Activated naive CD8-positive, alpha-beta T cell treated with anti-CD3 and anti-CD28 coated beads, Interleukin-2, amount 50 U/mL, for 24 hours (primary cell): ENCODE data around the gene CBX1.
A peak's percentile ranks its signal among the peaks of the same experiment; 100 is the strongest.

Experiments used
- ATAC-seq: fragments of 150-1000 bp; cut with Tn5 transposase; one replicate; pipeline ENCODE4 v1.10.0; 2021
- DNase-seq: peaks from one replicate; pipeline ENCODE4 v3.0.0; 2021
- H3K27ac Mint-ChIP-seq: one replicate; pipeline ENCODE4 v1.8.0; 2021; ENCODE audit warnings: mild to moderate bottlenecking, mixed read lengths
- H3K27me3 Mint-ChIP-seq: one replicate; pipeline ENCODE4 v1.8.0; 2021; ENCODE audit warnings: mixed read lengths
- H3K36me3 Mint-ChIP-seq: one replicate; pipeline ENCODE4 v1.8.0; 2021; ENCODE audit warnings: low read depth, mixed read lengths
- H3K4me1 Mint-ChIP-seq: one replicate; pipeline ENCODE4 v1.8.0; 2021; ENCODE audit warnings: mixed read lengths
- H3K4me3 Mint-ChIP-seq: one replicate; pipeline ENCODE4 v1.8.0; 2021; ENCODE audit warnings: mild to moderate bottlenecking, moderate library complexity, mixed read lengths
- H3K9me3 Mint-ChIP-seq: one replicate; pipeline ENCODE4 v1.8.0; 2021; ENCODE audit warnings: mixed read lengths

The CBX1 gene

DNA sequence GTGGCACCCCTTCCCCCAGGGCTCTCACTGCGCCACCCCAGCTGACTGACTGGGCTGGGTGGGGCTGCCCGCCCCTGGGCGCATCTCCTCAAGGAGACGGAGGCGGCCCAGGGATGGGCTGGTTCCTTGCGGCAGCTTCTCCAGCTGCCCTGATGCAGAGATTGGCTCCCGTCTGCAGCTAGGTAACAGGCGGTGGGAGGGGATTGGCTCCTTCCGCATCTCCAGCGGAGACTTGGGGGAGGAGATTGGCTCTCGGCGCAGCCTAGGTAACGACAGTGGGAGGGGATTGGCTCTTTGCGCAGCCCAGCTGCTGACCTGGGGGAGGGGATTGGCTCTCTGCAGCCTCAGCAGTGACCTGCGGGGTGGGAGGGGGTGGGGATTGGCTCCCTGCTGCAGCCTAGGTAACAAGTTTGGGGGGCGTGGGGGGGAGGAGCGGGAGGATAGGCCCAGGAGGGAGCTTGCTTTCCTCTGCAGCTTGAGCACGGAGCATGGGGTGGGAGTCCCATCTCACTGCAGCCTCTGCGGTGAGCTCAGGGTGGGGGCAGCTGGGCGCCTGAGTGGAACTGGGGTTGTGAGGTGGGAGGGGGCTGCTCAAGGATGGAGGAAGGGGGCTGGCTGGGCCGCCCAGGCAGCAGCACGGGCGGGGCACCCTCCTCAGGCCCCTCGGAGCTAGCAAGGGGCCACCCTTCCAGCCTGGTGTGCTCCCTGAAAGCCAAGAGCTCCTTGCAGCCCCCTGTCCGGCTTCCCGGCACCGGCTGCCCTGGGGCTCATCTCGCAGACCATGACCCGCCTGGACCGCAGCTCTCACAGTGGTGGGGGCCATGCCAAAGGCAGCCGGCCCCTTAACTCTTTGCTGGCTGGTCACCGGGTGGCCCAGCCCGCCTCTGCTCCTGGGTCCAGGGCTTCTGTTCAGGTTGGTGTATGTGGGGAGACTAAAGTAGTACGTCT lies 46.8 kb downstream of the CBX1 start:
- DNase-seq (no peak), ATAC-seq (no peak)
- H3K4me1 Mint-ChIP-seq, result peaks cover 67% of the 10 kb centered on the region
- H3K4me3 Mint-ChIP-seq, result peak overlapping the region; percentile 74
- no peaks in the 10 kb centered on the region for H3K27me3 Mint-ChIP-seq
- H3K27ac Mint-ChIP-seq, result peak overlapping the region; percentile 100
- peaks cover 71% of the 10 kb centered on the region for H3K36me3 Mint-ChIP-seq
- no peaks in the 10 kb centered on the region for H3K9me3 Mint-ChIP-seq

GRCh38 chr17:48053758-48054237 lies 47.5 kb downstream of the CBX1 start:
- no peaks in the 10 kb centered on the region for H3K9me3 Mint-ChIP-seq
- no peaks in the 10 kb centered on the region for H3K27me3 Mint-ChIP-seq
- ATAC-seq, result no peak
- H3K27ac Mint-ChIP-seq, result peak overlapping the region; percentile 74
- no peak overlapping the region for H3K4me3 Mint-ChIP-seq
- no peak for DNase-seq
- peaks cover 69% of the 10 kb centered on the region for H3K36me3 Mint-ChIP-seq
- peaks cover 73% of the 10 kb centered on the region for H3K4me1 Mint-ChIP-seq

GRCh38 chr17:48052956-48053757 lies 48.1 kb downstream of the CBX1 start:
- no peaks in the 10 kb centered on the region for H3K27me3 Mint-ChIP-seq
- peak overlapping the region; percentile 42 for H3K4me3 Mint-ChIP-seq
- H3K36me3 Mint-ChIP-seq, result peaks cover 64% of the 10 kb centered on the region
- peaks cover 75% of the 10 kb centered on the region for H3K4me1 Mint-ChIP-seq
- no peaks in the 10 kb centered on the region for H3K9me3 Mint-ChIP-seq
- H3K27ac Mint-ChIP-seq, result peak overlapping the region; percentile 74
- ATAC-seq (no peak), DNase-seq (no peak)

GRCh38 chr17:48051706-48052486 lies 49.4 kb downstream of the CBX1 start:
- H3K36me3 Mint-ChIP-seq, result peaks cover 55% of the 10 kb centered on the region
- peaks cover 79% of the 10 kb centered on the region for H3K4me1 Mint-ChIP-seq
- ATAC-seq (no peak), DNase-seq (no peak)
- peak overlapping the region; percentile 99 for H3K4me3 Mint-ChIP-seq
- no peaks in the 10 kb centered on the region for H3K27me3 Mint-ChIP-seq
- no peaks in the 10 kb centered on the region for H3K9me3 Mint-ChIP-seq
- peak overlapping the region; percentile 19 for H3K27ac Mint-ChIP-seq

GRCh38 chr17:48051283-48051682 lies 50.0 kb downstream of the CBX1 start:
- no peak for ATAC-seq
- Mint-ChIP-seq H3K36me3 (peaks cover 54% of the 10 kb centered on the region), H3K27ac (peak overlapping the region; percentile 19), H3K9me3 (no peaks in the 10 kb centered on the region), H3K4me3 (peak overlapping the region; percentile 99), H3K4me1 (peaks cover 80% of the 10 kb centered on the region), H3K27me3 (no peaks in the 10 kb centered on the region)
- DNase-seq, result no peak

GRCh38 chr17:48048384-48049126 lies 52.7 kb downstream of the CBX1 start:
- DNase-seq (peak; percentile 41), ATAC-seq (peak; percentile 44)
- Mint-ChIP-seq H3K27me3 (no peaks in the 10 kb centered on the region), H3K9me3 (no peaks in the 10 kb centered on the region), H3K27ac (peak overlapping the region; percentile 99), H3K36me3 (peaks cover 42% of the 10 kb centered on the region), H3K4me1 (peaks cover 67% of the 10 kb centered on the region), H3K4me3 (peak overlapping the region; percentile 99)

DNA sequence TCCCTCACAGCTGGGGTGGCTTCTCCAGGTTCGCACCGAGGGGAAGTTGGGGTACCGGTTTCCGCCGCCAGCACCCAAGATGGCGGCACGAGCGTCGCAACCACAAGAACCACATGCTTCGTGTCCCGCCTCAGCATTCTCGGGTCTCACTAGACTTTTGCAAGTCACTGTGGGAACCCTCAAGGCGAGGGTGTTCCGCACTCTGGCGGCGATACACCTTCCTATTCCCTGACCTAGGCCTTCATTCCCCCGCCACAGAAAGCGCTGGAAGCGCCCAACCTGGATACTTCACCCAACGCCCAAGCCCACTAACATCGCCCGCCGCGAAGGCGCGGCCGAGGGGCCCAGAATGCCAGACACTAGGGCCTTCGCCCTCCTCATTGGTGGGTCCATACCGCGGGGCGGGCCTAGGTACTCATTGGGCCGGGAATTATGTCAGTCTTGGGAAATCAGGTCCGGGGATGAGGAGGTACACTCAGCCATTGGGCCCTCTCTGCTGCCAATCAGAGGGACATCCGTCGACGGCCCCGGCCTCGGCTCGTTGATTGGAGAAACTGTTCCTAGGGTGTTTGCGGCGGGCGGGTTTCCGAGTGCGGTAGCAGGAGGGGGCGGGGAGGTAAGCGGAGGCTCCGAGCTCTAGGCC lies 53.4 kb downstream of the CBX1 start, which contains the start of gene NFE2L1:
TSS of gene NFE2L1 (plus strand) at position 619 of the 643 bp plus-strand sequence. CDS start 2,760 bp downstream, outside the sequence.
- no peaks in the 10 kb centered on the region for H3K9me3 Mint-ChIP-seq
- peak within 1 kb of the TSS; percentile 99 for H3K4me3 Mint-ChIP-seq
- H3K27me3 Mint-ChIP-seq, result no peaks in the 10 kb centered on the region
- H3K36me3 Mint-ChIP-seq, result peaks cover 38% of the 10 kb centered on the region
- peak within 1 kb of the TSS; percentile 99 for H3K27ac Mint-ChIP-seq
- DNase-seq (peak; percentile 97), ATAC-seq (peak; percentile 97)
- H3K4me1 Mint-ChIP-seq, result peaks cover 60% of the 10 kb centered on the region

DNA sequence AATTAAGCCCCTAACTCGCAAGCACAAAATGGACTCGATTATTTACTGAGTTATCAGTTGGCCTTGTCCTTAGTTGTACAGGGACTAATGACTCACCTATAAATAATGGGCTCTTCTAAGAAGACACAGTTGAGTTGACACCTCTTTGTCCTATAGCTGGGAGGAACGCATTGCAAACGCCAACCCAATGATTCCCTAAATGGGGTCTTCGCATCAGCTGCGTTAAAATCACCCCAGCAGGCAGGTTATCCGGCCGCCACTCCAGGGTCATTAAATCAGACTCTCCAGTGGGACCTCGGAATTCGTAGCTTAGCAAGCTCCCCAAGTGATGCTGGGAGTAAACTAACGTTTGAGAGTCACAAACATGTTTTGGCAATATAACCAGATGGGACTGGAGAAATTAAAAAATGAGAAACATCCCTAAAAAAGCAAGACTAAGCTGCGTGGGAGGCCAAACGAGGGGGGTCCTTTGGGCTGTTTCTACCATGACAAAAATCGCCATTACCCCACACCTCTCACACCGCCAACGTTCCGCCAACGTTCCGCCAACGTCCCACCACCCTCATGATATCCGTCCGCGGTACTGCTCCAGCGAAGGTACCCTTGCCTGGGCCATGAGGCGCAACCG lies 54.1 kb downstream of the CBX1 start:
- no peak for ATAC-seq
- Mint-ChIP-seq H3K4me1 (peaks cover 53% of the 10 kb centered on the region), H3K4me3 (peak overlapping the region; percentile 99), H3K27me3 (no peaks in the 10 kb centered on the region), H3K9me3 (no peaks in the 10 kb centered on the region), H3K27ac (peak overlapping the region; percentile 99), H3K36me3 (peaks cover 36% of the 10 kb centered on the region)
- no peak for DNase-seq

- Mint-ChIP-seq H3K4me1 (peaks cover 44% of the 10 kb centered on the region), H3K36me3 (peaks cover 28% of the 10 kb centered on the region), H3K27me3 (peaks cover under 1% of the 10 kb centered on the region), H3K27ac (peak overlapping the region; percentile 99), H3K4me3 (peak overlapping the region; percentile 99), H3K9me3 (no peaks in the 10 kb centered on the region)
- DNase-seq, result no peak
- ATAC-seq, result no peak
Observed at GRCh38 chr17:48046296-48046695, 55.0 kb downstream of the CBX1 start.

DNA sequence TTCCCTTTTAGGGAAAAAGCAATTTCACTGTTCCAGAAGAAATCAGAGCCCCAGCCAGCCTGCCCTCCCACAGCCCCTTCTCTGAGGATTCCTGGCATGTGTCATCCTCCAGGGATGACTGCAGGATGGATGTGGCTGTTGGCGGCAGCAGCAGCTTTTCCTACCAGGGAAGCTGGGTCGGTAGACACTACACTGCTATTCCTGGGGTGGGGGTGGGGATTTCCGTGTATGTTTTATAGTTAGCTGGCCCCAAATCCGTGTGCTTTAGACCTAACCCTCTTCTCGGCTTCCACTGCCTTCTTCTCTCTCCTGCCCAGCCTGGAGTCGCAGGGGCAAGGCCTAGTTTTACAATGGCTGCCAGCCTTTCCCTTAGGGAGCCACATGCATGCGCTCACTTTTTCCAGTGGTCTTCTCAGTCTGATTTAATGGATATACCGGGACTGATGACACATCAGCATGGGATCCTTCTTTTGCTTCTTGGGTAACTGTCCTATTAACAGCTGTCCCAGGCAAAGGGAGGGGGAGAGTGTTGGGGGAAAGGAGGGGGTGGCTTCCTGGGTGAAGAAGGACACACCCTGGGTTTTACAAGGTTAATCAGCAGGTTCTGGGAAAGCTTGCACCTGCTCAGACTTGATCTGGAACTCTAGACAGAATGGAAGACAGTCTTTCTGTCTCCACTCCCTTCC lies 55.8 kb downstream of the CBX1 start:
- H3K36me3 Mint-ChIP-seq, result peaks cover 19% of the 10 kb centered on the region
- ATAC-seq (no peak), DNase-seq (no peak)
- H3K4me1 Mint-ChIP-seq, result peaks cover 36% of the 10 kb centered on the region
- H3K9me3 Mint-ChIP-seq, result no peaks in the 10 kb centered on the region
- peak overlapping the region; percentile 99 for H3K4me3 Mint-ChIP-seq
- peak overlapping the region; percentile 99 for H3K27ac Mint-ChIP-seq
- H3K27me3 Mint-ChIP-seq, result peaks cover 2% of the 10 kb centered on the region

DNA sequence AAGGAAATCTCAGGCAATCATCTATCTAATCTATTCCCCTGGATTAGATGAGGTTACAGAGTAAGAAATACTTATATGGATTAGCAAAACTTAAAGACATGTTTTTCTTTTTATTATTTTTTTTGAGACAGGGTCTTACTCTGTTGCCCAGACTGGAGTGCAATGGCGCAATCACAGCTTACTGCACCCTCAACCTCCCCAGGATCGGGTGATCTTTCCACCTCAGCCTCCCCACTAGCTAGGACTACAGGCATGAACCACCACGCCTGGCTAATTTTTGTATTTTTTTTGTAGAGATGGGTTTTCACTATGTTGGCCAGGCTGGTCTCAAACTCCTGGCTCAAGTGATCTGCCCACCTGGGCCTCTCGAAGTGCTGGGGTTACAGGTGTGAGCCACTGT lies 56.4 kb downstream of the CBX1 start:
- no peak for ATAC-seq
- H3K36me3 Mint-ChIP-seq, result peaks cover 15% of the 10 kb centered on the region
- H3K4me1 Mint-ChIP-seq, result peaks cover 30% of the 10 kb centered on the region
- no peak overlapping the region for H3K27ac Mint-ChIP-seq
- H3K27me3 Mint-ChIP-seq, result peaks cover 2% of the 10 kb centered on the region
- H3K4me3 Mint-ChIP-seq, result no peak overlapping the region
- no peaks in the 10 kb centered on the region for H3K9me3 Mint-ChIP-seq
- DNase-seq, result no peak

DNA sequence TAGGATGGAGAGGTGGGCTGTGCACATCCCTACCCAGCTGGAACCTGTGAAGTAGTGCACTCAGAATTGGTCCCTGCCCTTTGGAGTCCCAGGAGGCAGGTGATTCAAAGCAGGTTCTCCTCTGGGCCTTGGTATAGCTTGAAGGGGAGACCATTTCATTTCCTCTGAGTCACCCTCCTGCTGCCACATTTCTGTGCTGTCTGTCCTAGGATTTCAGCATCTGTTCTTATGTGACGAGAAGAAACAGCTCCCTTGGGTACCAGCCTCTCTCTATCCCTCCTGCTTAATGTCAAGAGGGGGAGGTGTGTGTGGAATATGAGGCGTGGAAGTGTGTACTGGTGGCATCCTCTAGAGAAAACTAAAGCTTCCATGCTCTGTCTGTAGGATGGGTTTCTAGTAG lies 58.1 kb downstream of the CBX1 start:
- no peak overlapping the region for H3K27ac Mint-ChIP-seq

More for the DNA sequence above, 58.1 kb downstream of the CBX1 start:
- H3K9me3 Mint-ChIP-seq, result no peaks in the 10 kb centered on the region
- no peak overlapping the region for H3K4me3 Mint-ChIP-seq
- H3K36me3 Mint-ChIP-seq, result peaks cover 7% of the 10 kb centered on the region
- peaks cover 13% of the 10 kb centered on the region for H3K27me3 Mint-ChIP-seq
- no peak for DNase-seq
- no peak for ATAC-seq
- H3K4me1 Mint-ChIP-seq, result peaks cover 24% of the 10 kb centered on the region
